GM19467 (cell line): ENCODE data around the gene CASZ1.

Source experiments
- ATAC-seq: cut with Tn5 transposase; IDR thresholded peaks from one replicate; pipeline ENCODE4 v1.9.1; 2021; ENCODE audit warnings: mild to moderate bottlenecking, moderate library complexity; ENCODE audit not compliant: unreplicated experiment

The CASZ1 gene

GRCh38 chr1:10776190-10776905 lies 20.1 kb downstream of the CASZ1 start:
- no peak for ATAC-seq

GRCh38 chr1:10775763-10776162 lies 20.7 kb downstream of the CASZ1 start:
- ATAC-seq = no peak

- ATAC-seq = no peak
Observed at GRCh38 chr1:10774615-10775310, 21.7 kb downstream of the CASZ1 start.

GRCh38 chr1:10773851-10774614 lies 22.4 kb downstream of the CASZ1 start:
- no peak for ATAC-seq

GRCh38 chr1:10773376-10773775 lies 23.1 kb downstream of the CASZ1 start:
- no peak for ATAC-seq

GRCh38 chr1:10772711-10773110 lies 23.7 kb downstream of the CASZ1 start:
- ATAC-seq = no peak

- no peak for ATAC-seq
Observed at GRCh38 chr1:10771789-10772188, 24.7 kb downstream of the CASZ1 start.

- ATAC-seq = no peak
Observed at GRCh38 chr1:10768552-10768951, 27.9 kb downstream of the CASZ1 start.

- ATAC-seq = no peak
Observed at GRCh38 chr1:10767282-10767681, 29.2 kb downstream of the CASZ1 start.

GRCh38 chr1:10765734-10766478 lies 30.5 kb downstream of the CASZ1 start:
- no peak for ATAC-seq

- no peak for ATAC-seq
Observed at GRCh38 chr1:10765304-10765703, 31.1 kb downstream of the CASZ1 start.

- no peak for ATAC-seq
Observed at GRCh38 chr1:10764296-10764798, 32.1 kb downstream of the CASZ1 start.

GRCh38 chr1:10762875-10763274 lies 33.6 kb downstream of the CASZ1 start:
- ATAC-seq = no peak

GRCh38 chr1:10762153-10762523 lies 34.3 kb downstream of the CASZ1 start:
- ATAC-seq = no peak

- ATAC-seq = no peak
Observed at GRCh38 chr1:10761503-10762152, 34.8 kb downstream of the CASZ1 start.

GRCh38 chr1:10760566-10761502 lies 35.6 kb downstream of the CASZ1 start:
- ATAC-seq = no peak

- ATAC-seq = no peak
Observed at GRCh38 chr1:10759413-10760200, 36.8 kb downstream of the CASZ1 start.

- ATAC-seq = no peak
Observed at GRCh38 chr1:10756842-10757241, 39.6 kb downstream of the CASZ1 start.
